Activated gamma-delta T cell treated with Interleukin-2 at 50 U/mL for 16 hours (primary cell): ENCODE results near the gene DAZAP1.
A peak's percentile ranks its signal among the peaks of the same experiment; 100 is the strongest.

ENCODE experiments used
- DNase-seq: peaks from one replicate; pipeline ENCODE4 v3.0.0-alpha.2; 2020

Gene DAZAP1

GRCh38 chr19:1445932-1446712, 38.7 kb downstream of the DAZAP1 start:
- no peak for DNase-seq

GRCh38 chr19:1446713-1447481, 39.5 kb downstream of the DAZAP1 start:
- peak; percentile 25 for DNase-seq

GRCh38 chr19:1447504-1447903, 40.1 kb downstream of the DAZAP1 start:
- no peak for DNase-seq

GRCh38 chr19:1447944-1448343, 40.6 kb downstream of the DAZAP1 start:
- DNase-seq, result no peak

GRCh38 chr19:1449467-1450442, 42.4 kb downstream of the DAZAP1 start, which contains the start of gene APC2:
Gene APC2 (plus strand): TSS chr19:1450121. CDS start chr19:1453002, 2,881 bp downstream.
- no peak for DNase-seq

- no peak for DNase-seq
Observed at GRCh38 chr19:1450735-1451731, 43.6 kb downstream of the DAZAP1 start.

GRCh38 chr19:1451916-1452801, 44.8 kb downstream of the DAZAP1 start:
- DNase-seq, result no peak

GRCh38 chr19:1452802-1453524, 45.6 kb downstream of the DAZAP1 start:
- no peak for DNase-seq

- DNase-seq, result no peak
Observed at GRCh38 chr19:1453525-1454364, 46.4 kb downstream of the DAZAP1 start.

GRCh38 chr19:1455002-1455335, 47.6 kb downstream of the DAZAP1 start:
- DNase-seq, result no peak

- peak; percentile 30 for DNase-seq
Observed at GRCh38 chr19:1455336-1456120, 48.1 kb downstream of the DAZAP1 start.

GRCh38 chr19:1456121-1456900, 48.9 kb downstream of the DAZAP1 start:
- no peak for DNase-seq

GRCh38 chr19:1457031-1457739, 49.8 kb downstream of the DAZAP1 start:
- no peak for DNase-seq

GRCh38 chr19:1457892-1458291, 50.5 kb downstream of the DAZAP1 start:
- no peak for DNase-seq

GRCh38 chr19:1459479-1459878, 52.1 kb downstream of the DAZAP1 start:
- no peak for DNase-seq
